ENCODE measurements around the gene STAT3.
"Not testable (repeated sequence)": the region's sequence is repeated elsewhere in the genome, so short reads cannot be mapped to it uniquely, and the experiment has no call there.

STAT3 gene

GRCh38 chr17:42378959-42379594, 9.2 kb downstream of the STAT3 start:
- DNase-seq = no peak

- no peak for DNase-seq
These were observed 9.8 kb downstream of the STAT3 start for GRCh38 chr17:42378359-42378958.

DNA sequence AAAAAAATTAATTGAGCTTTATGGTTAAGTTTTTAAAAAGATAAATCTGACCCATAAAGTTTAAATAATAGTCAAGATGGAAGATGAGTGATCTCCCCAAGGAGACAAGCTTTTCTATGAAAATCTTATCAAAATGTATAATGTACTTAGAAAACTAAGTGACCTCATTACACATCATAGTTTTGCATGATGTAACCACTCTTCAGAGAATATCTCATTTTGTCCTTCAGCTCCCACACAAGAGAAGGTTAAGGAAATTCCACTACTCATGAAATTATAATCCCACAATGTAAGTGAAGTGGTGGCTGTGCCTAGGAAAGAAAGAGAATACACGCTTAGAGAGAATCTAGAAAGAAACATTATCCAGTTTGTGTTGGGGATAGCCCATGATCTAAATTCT, 14.3 kb downstream of the STAT3 start:
- DNase-seq = no peak

GRCh38 chr17:42372142-42372541, 16.1 kb downstream of the STAT3 start:
- no peak for DNase-seq

- not testable (repeated sequence) for DNase-seq
These were observed 19.3 kb downstream of the STAT3 start for GRCh38 chr17:42368797-42369561.

- DNase-seq = not testable (repeated sequence)
These were observed 19.9 kb downstream of the STAT3 start for GRCh38 chr17:42368310-42368709.

DNA sequence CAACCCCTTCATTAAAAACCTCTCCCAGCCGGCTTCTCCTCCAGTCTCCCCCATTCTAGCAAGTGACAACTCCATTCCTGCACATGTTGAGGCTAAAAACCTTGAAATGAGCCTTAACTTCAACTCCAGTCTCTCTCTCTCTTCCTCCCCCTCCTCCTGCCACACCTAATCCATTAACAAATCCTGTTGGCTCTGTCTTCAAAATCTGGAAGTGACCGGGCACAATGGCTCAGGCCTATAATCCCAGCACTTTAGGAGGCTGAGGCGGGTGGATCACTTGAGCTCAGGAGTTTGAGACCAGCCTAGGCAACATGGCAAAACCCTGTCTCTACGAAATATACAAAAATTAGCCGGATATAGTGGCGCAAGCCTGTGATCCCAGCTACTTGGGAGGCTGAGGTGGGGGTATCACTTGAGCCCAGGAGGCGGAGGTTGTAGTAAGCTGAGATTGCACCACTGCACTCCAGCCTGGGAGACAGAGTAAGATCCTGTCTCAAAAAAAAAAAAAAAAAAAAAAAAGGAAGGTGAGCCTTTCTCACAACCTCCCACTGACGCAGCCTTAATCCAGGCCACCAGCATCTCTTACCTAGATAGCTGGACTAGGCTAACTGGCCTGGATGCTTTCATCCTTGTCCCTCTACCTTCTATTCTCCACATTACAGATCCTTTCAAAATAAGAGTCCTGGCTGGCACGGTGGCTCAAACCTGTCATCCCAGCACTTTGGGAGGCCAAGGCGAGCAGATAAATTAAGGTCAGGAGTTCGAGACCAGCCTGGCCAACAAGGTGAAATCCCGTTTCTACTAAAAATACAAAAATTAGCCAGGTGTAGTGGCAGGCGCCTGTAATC, 21.8 kb downstream of the STAT3 start:
- DNase-seq = not testable (repeated sequence)

DNA sequence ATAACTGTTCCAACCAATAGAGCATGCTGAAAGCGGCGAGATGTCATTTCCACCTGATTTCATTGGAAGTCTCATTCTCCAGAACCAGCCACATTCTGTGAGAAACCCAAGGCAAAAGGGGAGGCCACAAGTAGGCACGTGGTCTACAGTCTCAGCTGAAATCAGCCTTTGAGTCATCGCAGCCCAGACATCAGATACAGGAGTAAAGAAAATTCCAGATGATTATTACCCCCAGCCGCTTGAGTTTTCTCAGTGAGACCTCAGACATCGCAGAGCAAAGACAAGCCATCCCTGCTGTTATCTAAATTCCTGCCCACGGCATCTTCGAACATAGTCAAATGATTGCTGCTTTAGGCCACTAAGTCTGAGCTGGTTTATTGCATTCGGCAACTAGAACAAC, 23.1 kb downstream of the STAT3 start:
- DNase-seq = no peak

- no peak for DNase-seq
These were observed 24.3 kb downstream of the STAT3 start for GRCh38 chr17:42363767-42364585.

- DNase-seq = no peak
These were observed 25.0 kb downstream of the STAT3 start for GRCh38 chr17:42363231-42363630.

DNA sequence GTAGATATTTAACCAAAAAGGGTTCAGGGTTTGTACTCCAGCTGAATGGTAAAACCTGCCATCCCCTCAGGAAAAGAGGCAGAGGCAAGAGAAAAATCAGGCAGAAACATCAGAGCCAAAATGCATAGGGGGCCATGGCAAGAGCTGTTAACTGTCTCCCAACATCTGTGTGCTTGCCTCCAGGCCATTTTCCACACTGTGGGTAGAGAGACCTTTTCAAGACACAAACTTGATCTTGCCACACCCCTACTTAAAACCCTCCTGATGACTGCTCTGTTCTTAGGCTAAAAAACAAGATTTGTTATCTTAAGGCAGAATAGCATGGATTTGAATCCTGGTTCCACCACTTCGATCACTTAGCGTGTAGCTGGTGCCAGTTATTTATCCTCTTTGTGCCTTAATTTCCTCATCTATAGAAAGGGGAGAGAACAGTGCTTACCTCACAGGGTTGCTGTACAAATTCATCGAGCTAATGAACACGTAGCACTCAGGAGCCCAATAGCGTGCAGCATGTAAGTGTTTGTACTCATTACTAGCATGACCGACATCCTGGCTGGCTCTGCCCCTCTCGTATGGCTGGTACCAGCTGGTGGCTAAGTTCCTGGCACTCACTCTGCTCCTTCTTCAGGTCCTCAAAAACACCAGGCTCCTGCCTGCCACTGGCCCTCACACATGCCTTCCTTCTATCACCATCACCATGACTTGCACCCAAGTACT, 25.8 kb downstream of the STAT3 start:
- DNase-seq = no peak

GRCh38 chr17:42361781-42362186, 26.5 kb downstream of the STAT3 start:
- no peak for DNase-seq

- DNase-seq = not testable (repeated sequence)
These were observed 27.9 kb downstream of the STAT3 start for GRCh38 chr17:42360388-42360787.

- DNase-seq = no peak
These were observed 29.1 kb downstream of the STAT3 start for GRCh38 chr17:42359133-42359532.

DNA sequence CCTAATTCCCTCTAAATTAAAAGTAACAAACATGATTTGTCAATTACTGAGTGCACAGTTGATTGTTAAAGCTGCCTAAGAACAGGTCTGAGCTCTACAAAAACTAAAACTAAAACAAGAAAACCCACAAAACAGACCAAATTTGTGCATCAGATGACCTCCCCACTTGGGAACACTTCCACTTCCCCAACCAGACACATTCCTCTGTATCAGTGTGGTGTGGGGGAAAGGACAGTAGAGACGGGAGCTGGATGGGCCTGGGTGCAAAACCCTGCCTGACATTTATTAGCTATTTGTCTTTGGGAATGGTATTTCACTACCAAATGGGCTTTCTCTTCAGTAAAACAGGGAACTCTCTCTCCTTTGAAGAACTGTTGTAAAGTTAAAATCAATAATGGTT, 29.8 kb downstream of the STAT3 start:
- DNase-seq = no peak

DNA sequence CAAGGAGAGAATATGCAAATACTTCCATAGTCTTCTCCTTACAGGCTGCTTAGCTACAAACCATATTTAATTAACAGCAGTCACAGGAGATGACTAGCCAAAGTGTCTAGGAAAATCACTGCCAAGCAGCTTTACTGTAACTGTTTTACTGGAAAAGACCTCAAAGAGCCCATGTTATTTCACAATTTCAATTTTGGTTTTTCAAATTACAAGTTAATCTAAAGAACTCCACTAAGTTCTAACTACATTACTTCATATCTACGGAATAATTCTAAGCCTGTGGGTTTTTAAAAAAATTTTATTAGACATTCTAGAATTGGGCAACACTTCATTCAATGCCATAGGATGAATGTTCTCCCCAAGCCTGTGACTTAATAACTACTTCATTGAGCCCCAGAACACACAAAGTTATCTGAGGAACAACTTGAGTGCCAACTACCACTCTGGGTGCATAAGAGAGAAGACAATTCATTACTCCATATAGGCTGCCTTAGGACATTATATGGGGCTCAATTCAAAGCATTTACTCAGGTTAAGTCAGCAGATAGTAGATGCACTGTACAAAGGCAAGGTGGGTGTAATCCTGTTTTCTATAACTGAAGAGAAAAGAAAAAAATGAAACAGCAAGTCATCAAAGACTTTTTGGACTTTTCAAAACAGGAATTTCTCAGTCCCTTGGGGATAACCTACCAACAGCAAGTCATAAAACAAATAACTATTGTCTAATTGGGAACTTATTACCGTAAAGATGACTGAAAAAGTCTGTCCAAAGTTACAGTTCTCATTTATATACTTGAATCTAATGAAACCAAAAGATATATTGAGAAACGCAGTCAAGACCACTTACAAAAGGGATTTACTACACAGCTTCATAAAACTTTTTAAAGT, 33.0 kb downstream of the STAT3 start:
- no peak for DNase-seq

- DNase-seq = no peak
These were observed 40.1 kb downstream of the STAT3 start for GRCh38 chr17:42348104-42348503.

- no peak for DNase-seq
These were observed 40.6 kb downstream of the STAT3 start for GRCh38 chr17:42347606-42348005.

DNA sequence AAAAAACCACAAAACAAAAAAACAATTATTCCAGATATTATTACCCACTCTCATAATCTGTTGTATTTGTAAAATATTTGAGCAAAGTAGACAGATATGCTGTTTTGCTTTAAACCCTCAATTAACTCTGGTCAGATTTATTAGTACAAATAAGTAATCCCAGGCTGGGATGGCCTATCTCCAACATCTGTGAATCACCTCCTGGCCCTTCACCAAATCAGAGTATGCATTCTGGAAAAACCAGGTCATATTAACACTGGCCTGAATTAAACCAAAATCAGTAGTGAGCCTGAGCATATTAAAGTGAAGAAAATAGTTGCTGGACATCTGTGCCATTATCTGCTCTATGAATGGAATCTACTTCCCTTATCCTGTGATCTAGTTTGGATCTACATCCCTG, 41.0 kb downstream of the STAT3 start:
- no peak for DNase-seq

GRCh38 chr17:42346481-42346880, 41.8 kb downstream of the STAT3 start:
- no peak for DNase-seq

All from KG1 (cell line).